ENCODE measurements around the gene TTLL4. TPM values are rescaled to one million over a fixed set of nuclear protein-coding genes. Genes with fewer than 3 reads are reported as not detected.

Gene TTLL4
- total RNA-seq, 2 experiments from 2014 or later, result 38.2 to 68.0 TPM

DNA sequence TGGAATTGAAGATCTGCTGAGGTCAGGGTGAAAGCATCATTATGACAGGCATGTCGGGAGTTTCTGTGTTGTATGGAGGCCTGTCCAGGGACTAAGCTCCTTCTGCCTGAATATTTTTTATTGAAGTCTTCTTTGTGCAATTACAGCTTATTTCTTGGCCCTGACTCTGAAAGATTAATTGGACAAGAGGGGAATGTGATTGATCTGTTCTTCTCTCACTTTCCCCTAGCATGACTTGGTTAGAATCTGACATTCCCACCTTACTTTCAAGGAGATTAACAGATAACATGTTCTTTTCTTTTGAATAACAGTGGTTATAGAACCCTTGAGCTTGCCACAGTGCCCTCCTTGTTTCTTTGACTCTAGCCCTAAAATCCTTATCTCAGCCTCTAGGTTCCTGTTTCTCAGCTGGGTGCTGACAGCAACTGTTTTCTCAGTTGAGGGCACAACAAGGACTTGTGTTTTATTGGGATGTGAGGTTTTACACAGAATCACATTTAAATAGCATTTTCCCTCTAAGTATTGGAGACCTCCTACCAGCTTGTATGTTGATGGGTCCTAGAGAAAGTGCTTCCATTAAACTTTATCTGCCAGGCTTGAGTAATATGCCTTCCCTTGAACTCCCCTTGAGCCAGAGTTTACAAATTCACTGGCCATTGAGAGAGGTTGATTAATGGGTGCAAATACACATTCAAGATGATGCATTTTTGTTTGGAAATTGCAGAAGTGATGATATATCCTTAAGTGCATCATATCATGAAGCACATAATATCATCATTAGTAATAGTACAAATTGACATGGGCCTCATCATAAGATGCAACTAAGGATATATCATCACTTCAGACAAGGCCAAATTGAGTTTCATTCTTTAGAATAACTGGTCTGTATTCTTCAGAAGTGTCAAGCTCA lies 12.5 kb downstream of the TTLL4 start:
- peaks cover 78% of the 10 kb centered on the region for H3K79me2 ChIP-seq (ENCODE audit: insufficient read depth, low read depth, low read length)

DNA sequence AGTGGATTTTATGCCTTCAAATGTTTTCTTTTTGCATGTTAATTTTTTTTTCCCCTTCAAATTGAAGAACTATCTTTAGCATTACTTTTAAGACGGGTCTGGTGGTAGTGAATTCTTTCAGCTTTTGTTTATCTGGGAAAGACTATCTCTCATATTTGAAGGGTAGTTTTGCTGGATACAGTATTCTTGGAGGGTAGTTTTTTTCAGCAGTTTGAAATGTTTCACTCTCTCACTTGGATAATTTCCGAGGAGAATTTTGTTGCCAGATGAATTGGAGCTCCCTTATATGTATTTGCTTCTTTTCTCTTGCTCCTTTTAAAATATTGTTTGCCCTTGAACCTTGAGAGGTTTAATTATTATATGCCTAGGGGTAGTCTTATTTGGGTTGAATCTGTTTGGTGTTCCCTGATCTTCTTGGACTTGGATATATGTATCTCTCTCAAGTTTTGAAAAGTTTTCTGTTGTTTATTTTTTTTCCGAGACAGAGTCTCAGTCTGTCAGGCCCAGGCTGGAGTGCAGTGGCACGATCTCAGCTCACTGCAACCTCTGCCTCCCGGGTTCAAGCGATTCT lies 15.5 kb downstream of the TTLL4 start:
- Histone ChIP-seq H3K4me2 (ENCODE audit: low read length) (no peak overlapping the region), H3K9me2 (ENCODE audit: insufficient read depth, low read length) (no peaks in the 10 kb centered on the region), H3K79me2 (ENCODE audit: insufficient read depth, low read depth, low read length) (peaks cover 67% of the 10 kb centered on the region), H2AFZ (ENCODE audit: low read length) (no peak overlapping the region), H4K20me1 (ENCODE audit: insufficient read depth, low read length) (no peaks in the 10 kb centered on the region), H3K9me3 (ENCODE audit: low read length) (peaks cover 26% of the 10 kb centered on the region; the same call in 1 of the 2 replicates), H3K4me1 (ENCODE audit: insufficient read depth, low read length, poor library complexity, severe bottlenecking) (no peaks in the 10 kb centered on the region), H3K36me3 (ENCODE audit: insufficient read depth, low read length) (peaks cover 66% of the 10 kb centered on the region), H3K4me3 (ENCODE audit: low read depth, low read length, poor library complexity, severe bottlenecking) (no peak overlapping the region), H3K27ac (ENCODE audit: low read depth, low read length, poor library complexity, severe bottlenecking) (no peak overlapping the region)
- POLR2A ChIA-PET, result no interaction called here
- no TSS peak for BruUV-seq (replicated peaks)
- no peak for TF ChIP-seq EZH2phosphoT487 (IDR thresholded peaks at IDR 0.05; ENCODE audit: borderline replicate concordance, low read depth, low read length)
- TF ChIP-seq, protein P1, sequence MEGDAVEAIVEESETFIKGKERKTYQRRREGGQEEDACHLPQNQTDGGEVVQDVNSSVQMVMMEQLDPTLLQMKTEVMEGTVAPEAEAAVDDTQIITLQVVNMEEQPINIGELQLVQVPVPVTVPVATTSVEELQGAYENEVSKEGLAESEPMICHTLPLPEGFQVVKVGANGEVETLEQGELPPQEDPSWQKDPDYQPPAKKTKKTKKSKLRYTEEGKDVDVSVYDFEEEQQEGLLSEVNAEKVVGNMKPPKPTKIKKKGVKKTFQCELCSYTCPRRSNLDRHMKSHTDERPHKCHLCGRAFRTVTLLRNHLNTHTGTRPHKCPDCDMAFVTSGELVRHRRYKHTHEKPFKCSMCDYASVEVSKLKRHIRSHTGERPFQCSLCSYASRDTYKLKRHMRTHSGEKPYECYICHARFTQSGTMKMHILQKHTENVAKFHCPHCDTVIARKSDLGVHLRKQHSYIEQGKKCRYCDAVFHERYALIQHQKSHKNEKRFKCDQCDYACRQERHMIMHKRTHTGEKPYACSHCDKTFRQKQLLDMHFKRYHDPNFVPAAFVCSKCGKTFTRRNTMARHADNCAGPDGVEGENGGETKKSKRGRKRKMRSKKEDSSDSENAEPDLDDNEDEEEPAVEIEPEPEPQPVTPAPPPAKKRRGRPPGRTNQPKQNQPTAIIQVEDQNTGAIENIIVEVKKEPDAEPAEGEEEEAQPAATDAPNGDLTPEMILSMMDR (conservative IDR thresholded peaks at IDR 0.05; ENCODE audit: low read length), result no peak
- intact Hi-C loops (cut with micrococcal nuclease; ENCODE audit: unreplicated experiment), result no loop called here
- CTCF ChIA-PET (ENCODE audit: unreplicated experiment), result no interaction called here
- DNase-seq (ENCODE audit: low spot score), result no peak

More for the DNA sequence above, 12.5 kb downstream of the TTLL4 start:
- Histone ChIP-seq H3K9me3 (ENCODE audit: low read length) (peaks cover 26% of the 10 kb centered on the region; the same call in 1 of the 2 replicates), H4K20me1 (ENCODE audit: insufficient read depth, low read length) (no peaks in the 10 kb centered on the region), H3K4me2 (ENCODE audit: low read length) (no peak overlapping the region), H2AFZ (ENCODE audit: low read length) (no peak overlapping the region), H3K4me1 (ENCODE audit: insufficient read depth, low read length, poor library complexity, severe bottlenecking) (no peaks in the 10 kb centered on the region), H3K36me3 (ENCODE audit: insufficient read depth, low read length) (peaks cover 66% of the 10 kb centered on the region), H3K9me2 (ENCODE audit: insufficient read depth, low read length) (no peaks in the 10 kb centered on the region), H3K27ac (ENCODE audit: low read depth, low read length, poor library complexity, severe bottlenecking) (no peak overlapping the region), H3K4me3 (ENCODE audit: low read depth, low read length, poor library complexity, severe bottlenecking) (no peak overlapping the region)
- DNase-seq (ENCODE audit: low spot score), result no peak
- intact Hi-C loops (cut with micrococcal nuclease; ENCODE audit: unreplicated experiment), result no loop called here
- no TSS peak for BruUV-seq (replicated peaks)
- ChIA-PET POLR2A (interaction anchor here (0.5 to 1.4 kb wide), 4 partner anchors 9 to 655 kb away, joined by 3 read pairs; partner anchors contain the start of gene TTLL4), CTCF (ENCODE audit: unreplicated experiment) (no interaction called here)
- no peak for TF ChIP-seq EZH2phosphoT487 (IDR thresholded peaks at IDR 0.05; ENCODE audit: borderline replicate concordance, low read depth, low read length)
- TF ChIP-seq, protein P1 (conservative IDR thresholded peaks at IDR 0.05; ENCODE audit: low read length), result no peak

Data from OCI-LY7 (cell line).